OCI-M1 (cell line): ENCODE measurements around the gene SAMD7.
A peak's percentile ranks its signal among the peaks of the same experiment; 100 is the strongest.

Experiments
- DNase-seq: peaks from one replicate; lab custom pipeline; 2025; lab: John Stamatoyannopoulos, UW

The SAMD7 gene

DNA sequence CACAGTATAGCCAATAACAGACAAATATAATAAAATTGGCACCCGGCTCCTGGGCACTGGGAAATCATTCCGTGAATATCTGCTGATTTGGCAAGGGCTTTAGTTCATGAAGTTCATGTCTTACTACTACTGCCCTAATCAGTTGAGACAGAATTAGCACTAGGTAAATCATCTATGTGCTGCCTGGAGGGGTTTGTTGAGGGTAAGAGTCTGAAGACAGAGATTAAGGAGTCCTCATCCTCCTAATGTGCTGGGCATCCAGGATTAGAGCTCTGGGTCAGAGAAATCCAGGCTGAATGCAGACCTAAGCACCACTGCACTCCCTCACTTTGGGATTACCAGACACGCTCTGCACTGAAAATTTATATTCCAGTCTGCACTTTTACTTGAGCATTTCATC is 2.0 kb downstream of the SAMD7 start:
- no peak for DNase-seq

DNA sequence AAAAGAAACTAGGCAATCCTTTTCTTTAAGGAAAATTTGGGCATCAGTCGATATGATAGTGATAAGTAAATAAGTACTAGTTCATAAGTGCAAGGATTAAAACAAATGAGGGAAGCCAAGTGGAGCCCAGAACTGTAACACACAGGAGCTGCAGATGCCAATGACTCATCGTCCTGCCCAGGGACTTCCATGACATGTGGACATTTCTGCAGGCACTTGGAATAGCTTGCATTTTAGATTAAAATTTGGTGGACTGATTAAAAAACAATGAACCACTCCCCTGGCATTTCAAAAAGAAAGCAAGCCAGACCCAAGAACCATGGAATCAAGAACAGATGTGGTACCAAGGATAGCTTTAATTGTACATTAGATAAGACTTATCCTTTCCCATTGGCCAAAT is 2.9 kb downstream of the SAMD7 start:
- peak; percentile 3 for DNase-seq

DNA sequence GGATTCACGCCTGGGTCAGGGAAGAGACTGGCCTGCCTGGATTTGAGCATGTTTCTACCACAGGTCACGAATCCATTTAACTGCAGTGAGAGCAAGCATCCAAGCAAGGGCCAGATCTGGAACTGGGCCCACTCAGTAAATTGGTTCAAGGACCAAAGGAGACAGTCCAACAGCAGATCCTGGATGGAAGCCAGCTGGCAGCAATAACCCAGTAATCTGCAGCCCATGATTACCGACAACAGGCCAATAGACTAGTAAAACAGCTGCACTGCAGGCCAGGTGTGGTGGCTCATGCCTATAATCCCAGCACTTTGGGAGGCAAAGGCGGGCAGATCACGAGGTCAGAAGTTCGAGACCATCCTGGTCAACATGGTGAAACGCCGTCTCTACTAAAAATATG is 11.8 kb downstream of the SAMD7 start:
- no peak for DNase-seq

DNA sequence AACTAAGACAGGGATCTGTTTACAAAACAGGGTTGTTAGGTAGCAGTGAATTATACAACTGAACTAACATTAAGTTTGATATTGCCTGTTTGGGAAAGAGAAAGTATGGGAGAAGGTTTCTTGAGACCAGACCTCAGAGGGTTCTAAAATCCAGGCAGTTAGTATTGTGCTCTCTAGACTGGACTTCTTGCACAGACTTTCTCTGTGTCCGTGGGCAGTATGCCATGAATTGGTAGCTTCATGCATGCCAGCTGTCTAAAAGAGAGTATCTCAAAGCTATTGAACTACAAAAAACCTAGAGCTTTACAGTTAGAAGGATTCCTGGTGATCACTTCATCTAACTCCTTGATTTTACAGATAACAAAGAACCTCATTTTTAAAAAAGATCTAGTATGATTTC is 12.5 kb downstream of the SAMD7 start:
- DNase-seq: no peak

DNA sequence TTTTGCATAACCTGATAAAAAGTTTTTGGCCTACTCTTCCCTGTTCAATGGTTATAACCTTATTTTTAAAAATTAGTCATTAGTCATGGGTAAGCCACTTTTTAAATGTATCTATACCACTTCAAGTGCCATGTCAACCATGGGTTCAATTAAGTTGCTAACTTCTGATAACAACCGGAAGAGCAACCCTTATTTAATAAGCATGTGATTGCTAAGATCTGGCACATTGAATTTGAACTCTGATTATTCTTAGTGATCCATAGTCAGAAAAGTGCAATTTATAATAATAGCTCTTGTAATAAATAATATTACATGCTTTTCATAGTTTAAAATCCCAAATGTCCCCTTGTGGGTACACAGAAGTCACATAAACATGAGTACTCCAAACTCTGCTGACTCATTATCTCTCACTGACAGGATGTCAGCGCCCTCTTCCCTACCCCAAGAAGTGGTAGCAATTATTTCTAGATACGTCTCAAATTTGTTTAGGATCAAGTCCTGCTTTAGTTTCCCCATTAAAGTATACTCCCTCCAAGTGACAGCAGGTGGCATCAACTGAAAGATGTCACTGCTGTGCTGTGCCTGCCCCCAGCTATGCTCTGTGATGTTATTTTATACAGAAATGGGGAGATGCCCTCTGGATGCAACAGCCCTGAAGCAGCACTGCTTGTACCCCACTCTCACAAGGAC is 18.6 kb downstream of the SAMD7 start:
- DNase-seq: peak; percentile 77

DNA sequence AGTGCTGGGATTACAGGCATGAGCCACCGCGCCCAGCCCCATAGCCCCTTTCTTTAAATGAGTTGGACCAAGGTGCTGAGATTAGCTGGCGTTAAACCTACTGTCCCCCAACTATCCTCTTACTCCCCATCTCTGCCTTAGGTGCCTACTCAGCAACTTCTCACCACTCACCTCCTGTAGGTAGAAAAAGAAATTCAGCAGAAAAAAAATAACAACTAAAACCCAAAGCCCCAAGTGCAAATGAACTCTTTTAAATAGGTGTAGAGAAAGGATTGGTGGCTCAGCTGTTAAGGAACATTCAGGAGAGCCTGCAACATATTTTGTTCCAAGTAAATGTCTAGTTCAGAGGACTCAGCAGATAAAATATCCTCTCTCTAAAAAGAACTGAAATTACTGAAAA is 19.5 kb downstream of the SAMD7 start:
- no peak for DNase-seq

DNA sequence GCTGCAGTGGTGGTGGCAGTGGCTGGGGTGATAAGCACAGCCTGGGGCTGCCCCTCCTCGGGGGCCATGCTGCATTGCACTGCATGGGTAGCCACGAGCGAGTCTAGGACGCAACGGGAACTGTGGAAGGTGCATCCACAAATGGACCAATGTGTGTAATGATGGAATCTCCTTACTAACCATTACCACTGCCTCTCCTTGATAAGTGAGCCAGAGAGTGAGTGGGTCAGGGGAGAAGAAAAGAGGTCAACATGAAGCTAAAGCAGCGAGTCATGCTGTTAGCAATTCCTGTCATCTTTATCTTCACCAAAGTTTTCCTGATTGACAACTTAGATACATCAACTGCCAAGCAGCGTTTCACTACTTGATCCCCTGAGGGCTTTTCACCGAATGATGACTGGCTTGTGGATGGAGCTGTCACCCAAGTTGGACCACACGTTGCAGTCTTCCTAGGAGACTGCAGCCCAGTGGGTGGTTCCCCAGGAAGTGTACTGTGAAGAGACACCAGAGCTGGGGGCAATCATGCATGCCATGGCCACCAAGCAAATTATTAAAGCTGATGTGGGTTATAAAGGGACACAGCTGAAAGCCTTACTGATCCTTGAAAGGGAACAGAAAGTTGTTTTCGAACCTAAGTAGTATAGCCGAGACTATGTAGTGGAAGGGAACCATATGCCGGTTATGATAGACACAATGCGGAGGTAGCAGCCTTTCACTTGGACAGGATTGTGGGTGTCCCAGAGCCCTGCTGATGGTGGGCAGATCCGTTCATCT is 20.6 kb downstream of the SAMD7 start:
- no peak for DNase-seq

DNA sequence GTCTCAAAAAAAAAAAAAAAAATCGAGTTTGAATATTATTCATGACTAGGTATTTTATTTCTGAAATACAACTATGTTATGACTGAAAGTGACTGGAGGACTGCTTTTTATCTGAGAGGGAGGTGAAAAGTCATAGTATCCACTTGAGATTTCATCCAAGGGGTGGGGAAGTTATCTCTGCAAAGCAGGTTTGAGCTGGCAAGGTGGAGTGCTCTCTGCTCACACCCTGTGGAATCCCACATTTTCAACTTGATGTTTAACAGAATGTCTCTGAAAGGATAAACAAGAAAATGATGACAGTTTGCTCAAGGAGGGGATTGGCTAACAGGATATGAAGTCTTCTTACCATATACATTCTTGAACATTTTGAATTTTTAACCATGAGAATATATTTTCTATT is 27.9 kb downstream of the SAMD7 start:
- DNase-seq: peak; percentile 20

DNA sequence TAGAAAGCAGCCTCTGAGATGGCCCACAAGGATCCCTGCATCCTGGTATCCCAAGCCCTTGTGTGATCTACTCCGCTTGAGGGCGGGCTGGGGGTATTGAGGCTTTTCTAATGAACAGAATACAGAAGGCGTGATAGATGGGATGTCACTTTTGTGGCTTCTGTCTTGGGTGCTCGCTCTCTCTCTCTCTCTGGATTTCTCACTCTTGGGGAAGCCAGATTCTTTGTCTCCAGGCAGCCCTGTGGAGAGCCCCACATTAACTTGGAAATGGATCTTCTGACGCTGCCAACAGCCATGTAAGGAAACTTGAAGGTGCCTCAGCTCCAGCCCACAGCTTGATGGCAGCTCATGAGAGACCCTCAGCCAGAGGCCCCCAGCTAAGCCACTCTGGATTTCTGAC is 28.4 kb downstream of the SAMD7 start:
- DNase-seq: no peak

DNA sequence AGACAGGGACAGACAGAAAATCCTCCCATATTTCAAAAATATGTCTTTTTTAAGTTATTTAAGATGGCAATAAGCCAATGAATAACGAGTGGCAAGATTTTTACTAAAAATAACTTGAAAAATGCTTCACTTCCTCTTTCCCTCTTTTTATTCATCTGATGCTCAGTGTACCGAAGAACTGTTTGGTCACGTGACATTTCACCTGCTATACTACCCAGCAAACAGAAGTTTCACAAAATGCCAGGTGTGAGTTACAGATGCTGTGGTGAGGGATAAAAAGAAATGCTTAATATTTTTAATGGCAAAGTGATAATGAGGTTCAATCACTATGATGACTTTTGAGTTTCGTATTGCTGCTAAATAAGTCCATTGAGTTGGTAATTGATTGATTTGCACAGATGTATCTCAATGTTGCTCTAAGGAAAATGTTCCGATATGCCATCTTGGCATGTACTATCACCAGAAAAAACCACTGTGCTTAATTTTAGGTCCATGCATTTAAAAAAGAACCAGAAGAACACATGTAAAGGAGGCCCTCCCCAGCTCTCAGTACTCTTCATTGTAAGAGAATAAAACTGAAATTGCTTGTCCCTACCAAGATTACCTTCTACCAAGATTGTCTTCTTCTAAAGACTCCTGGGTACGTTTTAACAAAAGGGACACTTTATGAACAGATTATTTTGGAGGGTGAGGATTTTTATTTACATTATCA is 29.3 kb downstream of the SAMD7 start:
- DNase-seq: peak; percentile 19

DNA sequence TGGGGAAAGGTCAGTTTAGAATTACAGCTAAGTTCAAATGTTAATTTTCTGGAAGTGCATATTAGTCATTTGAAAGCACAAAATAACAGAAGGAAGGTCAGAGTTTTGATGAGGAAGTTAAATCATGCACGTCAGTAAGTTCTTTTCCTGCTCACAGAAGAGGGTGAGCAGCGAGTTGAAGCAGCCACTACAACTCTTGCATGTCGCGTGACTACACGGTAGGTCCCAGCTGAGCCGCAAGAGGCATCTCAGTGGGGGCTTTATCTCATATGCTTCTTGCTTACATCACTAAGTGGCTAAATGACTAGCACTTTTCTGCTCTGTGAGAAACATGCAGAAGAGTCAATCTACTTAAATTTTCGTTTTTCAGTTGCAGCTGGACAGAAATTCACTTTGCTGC is 33.9 kb downstream of the SAMD7 start:
- DNase-seq: peak; percentile 91

DNA sequence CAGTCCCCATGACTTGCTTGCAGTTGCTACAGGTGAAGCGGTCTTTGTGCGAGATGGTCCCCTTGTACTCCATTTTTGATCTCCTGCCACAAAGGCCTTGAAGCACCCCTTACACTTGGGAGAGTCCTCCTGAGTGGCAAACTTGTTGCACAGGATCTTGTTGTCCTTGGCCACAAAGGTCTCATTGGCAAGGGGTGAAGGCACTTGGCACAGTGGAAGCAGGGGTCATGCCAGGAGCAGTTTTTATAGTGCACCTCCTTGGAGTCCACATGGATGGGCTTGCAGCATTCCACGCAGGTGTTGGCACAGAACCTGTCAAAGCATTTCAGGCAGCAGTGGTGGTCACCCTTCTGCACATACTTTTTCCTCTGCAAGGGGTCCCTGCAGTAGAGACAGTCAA is 35.0 kb downstream of the SAMD7 start:
- no peak for DNase-seq

DNA sequence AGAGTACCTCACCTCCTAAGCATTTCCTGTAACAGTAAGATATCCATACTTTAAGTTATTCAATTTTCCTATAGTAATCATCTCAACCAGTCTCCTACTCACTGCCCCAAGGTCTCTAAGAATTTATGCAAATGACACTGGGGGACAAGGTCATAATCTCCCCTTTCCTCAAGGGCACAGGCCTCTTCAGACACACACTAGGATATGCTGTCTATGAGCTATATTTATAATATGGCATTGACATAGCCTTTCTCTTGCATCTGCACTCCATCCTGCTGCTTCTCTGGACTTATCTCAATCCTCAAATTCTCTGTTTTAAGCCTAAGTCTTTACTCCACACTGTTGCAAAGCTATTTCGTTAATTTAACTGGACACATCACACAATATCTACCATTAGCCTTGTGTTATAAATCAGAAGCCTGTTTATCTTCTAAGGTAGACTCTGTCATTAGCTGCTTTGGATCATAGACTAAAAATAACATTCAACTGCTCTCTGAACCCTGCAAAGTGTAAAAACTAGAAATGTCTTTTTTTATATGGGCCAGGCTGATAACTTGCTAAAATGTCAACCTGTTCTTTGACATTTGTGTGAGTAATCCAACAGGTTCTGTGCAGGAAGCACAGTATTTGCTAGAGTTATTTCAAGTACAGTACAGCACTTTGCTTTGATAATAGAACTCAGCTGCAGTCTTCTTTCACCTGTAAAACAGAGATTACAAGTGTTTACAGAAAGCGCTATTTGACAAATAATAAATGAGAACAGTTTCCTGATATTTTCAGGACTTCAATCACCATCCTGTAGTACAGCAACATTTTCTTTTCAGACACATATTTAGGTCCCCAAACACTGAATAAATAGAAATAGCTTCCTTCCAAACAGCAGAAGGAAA is 37.4 kb downstream of the SAMD7 start:
- DNase-seq: no peak

DNA sequence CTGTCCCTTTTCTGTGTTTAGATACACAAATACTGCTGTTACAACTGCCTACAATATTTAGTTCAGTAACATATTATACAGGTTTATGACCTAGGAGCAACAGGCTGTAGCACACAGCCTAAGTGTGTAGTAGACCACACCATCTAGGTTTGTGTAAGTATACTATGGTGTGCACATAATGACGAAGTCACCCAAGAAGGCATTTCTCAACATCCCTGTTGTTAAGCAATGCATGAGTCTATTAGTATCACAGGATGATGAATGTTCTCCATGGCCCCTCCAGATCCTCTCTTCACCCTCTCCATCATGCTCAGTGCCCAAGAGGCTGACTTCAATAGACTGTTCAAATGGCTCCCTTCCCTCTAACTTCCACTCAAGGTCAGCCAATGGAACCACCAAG is 40.7 kb downstream of the SAMD7 start:
- DNase-seq: no peak

DNA sequence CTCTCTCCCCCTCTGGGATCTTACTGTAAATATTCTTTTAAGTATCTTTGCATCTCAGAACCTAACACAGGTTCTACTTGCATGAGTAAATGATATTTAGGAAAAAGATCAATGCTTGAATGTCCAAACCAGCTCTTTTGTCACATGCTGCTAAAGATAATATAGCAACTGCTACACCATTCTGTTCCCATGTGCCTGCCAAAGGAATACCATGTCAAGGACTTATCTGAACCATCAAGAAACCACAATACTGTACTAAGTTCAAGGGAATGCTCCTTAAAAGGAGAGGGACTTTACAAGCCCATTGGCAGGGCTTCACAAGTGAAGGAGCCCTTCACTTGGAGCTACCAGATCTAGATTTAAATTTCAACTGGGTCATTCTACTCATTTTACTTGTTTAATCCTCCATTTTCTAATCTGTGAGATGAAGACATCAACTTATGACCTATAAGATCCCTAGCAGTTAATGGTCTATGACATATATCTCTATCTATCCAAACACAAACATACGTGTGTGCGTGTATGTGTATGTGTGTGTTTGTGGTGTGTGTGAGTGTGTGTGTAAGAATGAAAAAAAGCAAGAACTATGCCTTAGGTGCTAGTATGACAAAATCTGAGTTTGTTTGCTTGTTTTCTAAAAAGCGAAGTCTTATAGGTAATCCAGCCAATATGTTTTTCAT is 42.2 kb downstream of the SAMD7 start:
- DNase-seq: peak; percentile 37

DNA sequence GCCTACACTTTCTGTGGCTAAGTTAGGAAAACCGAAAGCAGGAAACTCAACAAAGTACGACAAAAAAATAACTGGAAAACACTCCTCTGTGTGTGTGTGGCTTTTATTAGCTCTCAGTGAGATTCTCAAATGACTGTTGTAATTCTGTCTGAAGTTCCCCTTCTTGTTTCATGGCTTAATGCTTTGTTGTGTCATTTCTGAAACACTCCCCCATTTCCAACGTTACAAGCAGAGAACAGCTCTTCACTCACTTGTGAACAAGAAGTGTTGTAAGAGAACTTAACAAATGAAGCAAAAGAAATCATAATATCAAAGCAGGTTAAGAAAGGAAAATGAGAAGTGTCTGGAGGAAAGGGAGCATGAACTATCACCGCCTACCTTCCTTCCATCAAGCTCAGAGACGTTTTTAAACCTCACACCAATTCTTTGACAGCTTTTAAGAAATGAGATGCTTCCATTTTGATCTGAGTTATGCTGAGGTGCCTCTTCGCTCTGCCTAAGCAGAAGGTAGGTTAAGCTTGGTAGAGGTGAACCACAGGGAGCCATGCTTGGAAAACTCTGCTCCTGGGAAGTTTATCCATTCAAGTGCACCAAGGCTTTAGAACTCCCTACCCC is 42.9 kb downstream of the SAMD7 start:
- DNase-seq: peak; percentile 38

DNA sequence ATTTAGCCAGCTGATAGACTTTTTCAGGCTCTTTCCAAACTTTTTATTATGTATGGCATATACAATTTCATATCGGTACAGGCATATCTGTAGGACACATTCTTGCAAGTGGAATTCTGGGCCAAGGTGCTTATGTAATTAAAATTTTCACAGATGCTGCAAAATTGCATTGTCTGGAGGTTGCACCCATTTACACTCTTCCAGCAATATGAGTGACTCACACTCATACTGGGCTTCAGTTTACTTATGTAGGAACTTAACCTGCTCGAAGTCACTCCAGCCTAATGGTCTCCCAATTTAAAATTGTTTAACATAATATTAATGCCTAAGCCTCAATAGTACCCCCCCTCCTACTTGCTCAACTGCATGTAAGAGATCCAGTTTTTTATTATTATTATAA is 44.0 kb downstream of the SAMD7 start:
- no peak for DNase-seq

DNA sequence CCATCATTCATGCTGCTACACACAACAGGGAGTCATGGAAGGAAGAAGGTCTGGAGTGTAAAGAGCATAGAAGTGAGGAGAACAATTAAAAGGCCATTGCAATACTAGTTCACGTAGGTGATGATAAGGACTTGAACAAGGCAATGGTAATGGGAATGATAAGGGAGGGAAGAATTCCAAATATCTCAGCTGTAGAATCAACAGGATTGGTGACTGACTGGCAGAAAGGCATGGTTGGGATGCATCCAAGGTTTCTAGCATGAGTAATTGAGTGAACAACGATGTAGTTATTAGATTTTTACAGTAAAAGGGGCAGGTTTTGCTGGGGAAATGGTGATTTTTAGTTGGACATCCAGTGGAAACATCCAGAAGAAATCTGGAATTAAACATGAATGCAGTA is 52.8 kb downstream of the SAMD7 start:
- no peak for DNase-seq

DNA sequence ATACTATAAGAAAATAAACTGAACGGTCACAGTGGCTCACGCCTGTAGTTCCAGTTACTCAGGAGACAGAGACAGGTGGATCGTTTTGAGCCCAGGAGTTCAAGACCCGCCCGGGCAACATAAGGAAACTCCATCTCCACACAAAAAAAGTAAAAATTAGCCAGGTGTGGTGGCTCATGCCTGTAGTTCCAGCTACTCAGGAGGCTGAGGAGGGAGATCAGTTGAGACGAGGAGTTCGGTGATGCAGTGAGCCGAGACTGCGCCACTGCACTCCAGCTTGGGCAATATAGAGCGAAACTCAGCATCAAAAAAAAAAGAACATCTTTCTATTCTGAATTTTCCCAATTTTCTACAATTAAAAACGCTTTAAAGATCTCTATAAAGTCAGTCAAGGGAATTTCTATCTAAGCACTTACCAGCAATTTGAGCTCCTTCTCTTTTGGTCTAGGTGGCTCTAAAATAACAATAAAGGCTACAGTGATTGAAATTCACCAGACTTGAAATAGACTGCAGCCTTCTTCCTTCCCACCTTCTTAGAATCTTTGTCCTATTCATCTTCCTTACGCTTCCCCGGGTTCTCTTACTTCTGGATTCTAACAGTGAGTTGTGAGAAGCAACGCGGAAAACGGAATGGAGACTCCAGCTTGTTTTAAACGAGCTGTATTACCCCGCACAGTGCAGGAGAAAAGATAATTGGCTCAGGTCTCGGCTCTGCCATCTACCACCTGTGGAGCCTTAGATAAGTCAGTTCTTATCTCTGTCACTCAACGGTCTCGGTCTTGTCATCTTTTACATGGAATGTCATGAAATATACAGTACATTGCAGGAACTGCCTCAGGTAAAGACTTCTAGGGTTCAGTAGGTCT is 54.4 kb downstream of the SAMD7 start:
- no peak for DNase-seq

DNA sequence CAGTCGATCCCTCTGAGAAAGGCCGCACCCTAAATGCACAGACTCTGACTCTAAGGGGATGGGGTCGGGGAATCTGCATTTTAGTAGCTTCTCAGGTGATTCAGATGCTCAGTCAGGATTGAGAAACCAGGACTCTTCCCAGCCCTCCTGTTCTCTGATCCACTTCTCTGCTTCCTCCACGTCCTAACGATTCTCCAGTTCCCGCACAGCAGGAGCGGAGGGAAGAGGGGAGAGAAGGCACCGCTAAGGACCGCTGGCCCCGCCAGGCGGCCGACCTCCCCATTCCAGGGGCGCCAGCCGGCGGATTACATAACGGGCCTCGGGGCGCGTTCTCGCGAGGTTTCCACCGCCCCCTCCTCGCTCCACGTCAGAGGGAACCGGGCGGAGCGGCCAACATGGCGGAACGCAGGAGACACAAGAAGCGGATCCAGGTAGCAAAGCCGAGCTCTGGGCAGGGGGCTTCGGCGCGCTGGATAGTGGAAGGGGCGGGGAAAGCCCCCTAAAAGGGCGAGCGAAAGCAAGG is 55.1 kb downstream of the SAMD7 start, which contains the start of gene SEC62:
TSS of gene SEC62 (plus strand) at position 380 of the 523 bp plus-strand sequence. CDS start at position 396, 16 bp downstream.
- peak; percentile 92 for DNase-seq
